NCI-H2196 treated with DMSO at 0.1 percent for 48 hours (cell line): ENCODE results near the gene PRICKLE2.

Experiments
- DNase-seq: peaks from one replicate; lab custom pipeline; 2025; ENCODE audit not compliant: unreplicated experiment; lab: John Stamatoyannopoulos, UW

PRICKLE2 gene

GRCh38 chr3:64190517-64191515 lies 34.5 kb downstream of the PRICKLE2 start:
- DNase-seq = no peak

- DNase-seq = no peak
These were observed 36.3 kb downstream of the PRICKLE2 start for GRCh38 chr3:64188810-64189560.

- no peak for DNase-seq
These were observed 38.0 kb downstream of the PRICKLE2 start for GRCh38 chr3:64187065-64187959.

GRCh38 chr3:64186667-64187064 lies 38.6 kb downstream of the PRICKLE2 start:
- no peak for DNase-seq

GRCh38 chr3:64185436-64185835 lies 39.8 kb downstream of the PRICKLE2 start:
- no peak for DNase-seq

- no peak for DNase-seq
These were observed 40.6 kb downstream of the PRICKLE2 start for GRCh38 chr3:64184621-64185020.

GRCh38 chr3:64179860-64180259 lies 45.4 kb downstream of the PRICKLE2 start:
- DNase-seq = no peak

- no peak for DNase-seq
These were observed 46.0 kb downstream of the PRICKLE2 start for GRCh38 chr3:64179249-64179648.

GRCh38 chr3:64178419-64178818 lies 46.8 kb downstream of the PRICKLE2 start:
- DNase-seq = no peak

- DNase-seq = no peak
These were observed 48.7 kb downstream of the PRICKLE2 start for GRCh38 chr3:64176461-64176996.

- no peak for DNase-seq
These were observed 50.9 kb downstream of the PRICKLE2 start for GRCh38 chr3:64174328-64174727.

GRCh38 chr3:64173563-64173962 lies 51.7 kb downstream of the PRICKLE2 start:
- DNase-seq = no peak

- no peak for DNase-seq
These were observed 55.0 kb downstream of the PRICKLE2 start for GRCh38 chr3:64170270-64170669.

GRCh38 chr3:64167868-64168267 lies 57.4 kb downstream of the PRICKLE2 start:
- DNase-seq = no peak

GRCh38 chr3:64167351-64167750 lies 57.9 kb downstream of the PRICKLE2 start:
- DNase-seq = no peak

- DNase-seq = no peak
These were observed 58.6 kb downstream of the PRICKLE2 start for GRCh38 chr3:64166584-64167162.

GRCh38 chr3:64164349-64164748 lies 60.9 kb downstream of the PRICKLE2 start:
- DNase-seq = no peak

- DNase-seq = no peak
These were observed 61.5 kb downstream of the PRICKLE2 start for GRCh38 chr3:64163755-64164148.

- no peak for DNase-seq
These were observed 62.1 kb downstream of the PRICKLE2 start for GRCh38 chr3:64163019-64163754.
